NCI-H345 treated with DMSO at 0.1 percent for 48 hours (cell line): ENCODE data around the gene SPATA31D1.
"Not testable (repeated sequence)": the region's sequence is repeated elsewhere in the genome, so short reads cannot be mapped to it uniquely, and the experiment has no call there.

Experiments
- DNase-seq: peaks from one replicate; lab custom pipeline; 2025; ENCODE audit not compliant: unreplicated experiment; lab: John Stamatoyannopoulos, UW

Gene SPATA31D1

DNA sequence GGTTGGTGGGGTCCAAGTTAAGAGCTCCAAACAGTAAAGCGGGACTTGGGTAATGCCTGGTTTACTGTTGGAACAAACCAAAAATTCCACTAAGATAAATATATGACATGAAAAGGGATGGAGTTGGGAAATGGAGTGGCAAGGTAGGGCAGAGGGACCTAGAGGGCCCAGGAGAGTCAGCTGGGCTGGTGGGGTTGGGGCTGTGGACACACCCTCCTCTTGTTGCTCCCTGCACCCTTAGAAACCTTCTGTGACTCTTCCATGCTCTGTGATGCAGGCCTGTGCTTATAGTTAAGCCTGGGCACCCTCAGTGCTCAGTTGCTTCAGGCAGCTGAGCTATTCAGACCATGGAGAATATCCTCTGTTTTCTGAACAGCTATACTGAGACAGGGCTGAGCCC, at the start of gene SPATA31D1:
TSS of gene SPATA31D1 (plus strand) at position 301 of the 400 bp plus-strand sequence. CDS start at position 348, 47 bp downstream.
- not testable (repeated sequence) for DNase-seq

DNA sequence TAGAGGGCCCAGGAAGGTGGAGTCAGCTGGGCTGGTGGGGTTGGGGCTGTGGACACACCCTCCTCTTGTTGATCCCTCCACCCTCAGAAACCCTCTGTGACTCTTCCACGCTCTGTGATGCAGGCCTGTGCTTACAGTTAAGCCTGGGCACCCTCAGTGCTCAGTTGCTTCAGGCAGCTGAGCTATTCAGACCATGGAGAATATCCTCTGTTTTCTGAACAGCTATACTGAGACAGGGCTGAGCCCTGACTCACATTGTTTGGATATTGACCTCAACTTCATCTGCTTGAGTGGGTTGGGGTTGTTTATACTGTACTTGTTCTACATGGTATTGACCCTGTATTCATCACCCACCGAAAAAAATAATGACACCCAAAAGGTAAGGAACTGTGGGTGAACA, 45.2 kb upstream of the SPATA31D1 start, which contains the start of gene SPATA31D3:
TSS of gene SPATA31D3 (plus strand) at position 108 of the 400 bp plus-strand sequence. CDS start at position 194, 86 bp downstream.
- not testable (repeated sequence) for DNase-seq

DNA sequence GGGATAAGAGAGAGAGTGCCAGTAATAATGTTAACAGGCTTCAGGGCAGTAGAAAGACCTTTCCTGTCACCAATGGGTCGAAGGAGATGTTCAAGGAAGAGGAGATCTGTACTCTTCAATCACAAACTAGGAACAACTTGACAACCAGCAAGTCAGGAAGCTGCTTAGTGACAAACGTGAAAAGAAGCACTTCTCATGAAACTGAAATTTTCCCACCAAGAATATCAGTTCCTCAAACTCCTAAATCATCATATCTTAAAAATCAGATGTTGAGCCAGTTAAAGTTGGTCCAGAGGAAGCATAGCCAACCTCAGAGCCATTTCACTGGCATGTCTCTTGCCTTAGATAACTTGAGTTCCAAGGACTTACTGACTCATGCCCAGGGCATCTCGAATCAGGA, 39.9 kb upstream of the SPATA31D1 start:
- DNase-seq, result not testable (repeated sequence)

DNA sequence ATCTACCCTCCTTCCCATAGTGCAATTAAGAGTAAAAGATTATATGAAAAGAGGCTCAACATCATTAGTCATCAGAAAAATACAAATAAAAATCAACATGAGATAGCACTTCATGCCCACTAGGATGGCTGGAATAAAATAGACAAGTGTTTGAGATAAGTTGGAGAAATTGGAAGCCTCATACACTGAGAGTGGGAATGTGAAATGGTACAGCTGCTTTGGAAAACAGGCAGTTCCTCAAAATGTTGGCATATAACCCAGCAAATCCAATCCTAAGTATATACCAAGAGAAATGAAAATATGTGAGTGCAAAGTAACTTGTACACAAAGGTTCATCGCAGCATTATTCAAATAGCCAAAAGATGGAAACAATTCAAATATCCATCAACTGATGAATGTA, 35.5 kb upstream of the SPATA31D1 start:
- no peak for DNase-seq

DNA sequence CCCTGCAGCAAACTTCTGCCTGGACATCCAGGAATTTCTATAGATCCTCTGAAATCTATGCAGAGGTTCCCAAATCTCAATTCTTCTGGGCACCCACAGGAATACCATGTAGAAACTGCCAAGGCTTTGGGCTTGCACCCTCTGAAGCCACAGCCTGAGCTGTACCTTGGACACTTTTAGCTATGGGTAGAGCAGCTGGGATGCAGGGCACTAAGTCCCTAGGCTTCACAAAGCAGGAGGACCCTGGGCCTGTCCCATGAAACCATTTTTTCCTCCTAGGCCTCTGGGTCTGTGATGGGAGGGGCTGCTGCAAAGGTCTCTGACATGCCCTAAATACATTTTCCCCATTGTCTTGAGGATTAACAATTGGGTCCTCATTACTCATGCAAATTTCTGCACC, 32.9 kb upstream of the SPATA31D1 start:
- no peak for DNase-seq

DNA sequence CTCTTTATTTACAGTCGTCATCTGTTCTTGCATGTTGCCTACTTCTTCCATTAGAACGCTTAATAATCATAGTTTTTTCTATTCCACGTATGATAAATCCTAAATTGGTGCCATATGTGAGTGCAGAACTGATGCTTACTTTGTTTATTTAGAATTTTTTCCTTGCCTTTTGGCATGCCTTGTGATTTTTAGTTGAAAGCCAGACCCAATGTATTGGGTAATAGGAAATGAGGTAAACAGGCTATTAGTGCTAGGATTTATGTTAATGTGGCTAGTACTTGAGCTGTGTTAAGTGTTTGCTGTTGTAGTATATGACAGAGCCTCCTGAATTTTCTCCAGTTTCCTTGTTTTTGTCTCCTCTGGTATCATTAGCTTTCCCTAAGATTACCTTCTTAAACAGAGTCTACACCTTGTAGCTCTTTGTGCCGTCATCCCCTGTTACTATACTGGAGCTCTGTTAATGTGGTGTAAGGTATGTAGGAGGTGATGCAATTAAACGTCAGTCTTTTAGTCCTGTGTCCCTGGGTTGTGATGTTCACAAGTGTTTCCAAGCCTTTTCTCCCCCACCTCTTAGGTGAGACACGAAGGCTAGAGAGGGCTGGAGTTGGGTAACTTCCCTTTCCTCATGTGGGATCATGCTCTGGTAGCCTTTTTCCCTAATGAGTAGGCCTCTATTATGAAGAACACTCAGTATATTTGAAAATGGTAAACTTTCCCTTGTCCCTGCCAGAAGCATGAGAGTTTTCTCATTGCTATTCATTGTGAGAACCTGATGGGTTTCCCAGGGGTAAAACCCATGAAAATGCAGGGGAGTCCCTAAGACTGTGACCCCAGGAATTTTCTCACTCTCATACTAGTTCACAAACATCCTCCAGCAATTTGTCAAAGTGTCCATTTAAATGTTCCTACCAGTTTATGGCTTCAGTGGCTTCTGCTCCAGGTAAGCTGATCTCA, 24.1 kb upstream of the SPATA31D1 start:
- DNase-seq, result no peak

DNA sequence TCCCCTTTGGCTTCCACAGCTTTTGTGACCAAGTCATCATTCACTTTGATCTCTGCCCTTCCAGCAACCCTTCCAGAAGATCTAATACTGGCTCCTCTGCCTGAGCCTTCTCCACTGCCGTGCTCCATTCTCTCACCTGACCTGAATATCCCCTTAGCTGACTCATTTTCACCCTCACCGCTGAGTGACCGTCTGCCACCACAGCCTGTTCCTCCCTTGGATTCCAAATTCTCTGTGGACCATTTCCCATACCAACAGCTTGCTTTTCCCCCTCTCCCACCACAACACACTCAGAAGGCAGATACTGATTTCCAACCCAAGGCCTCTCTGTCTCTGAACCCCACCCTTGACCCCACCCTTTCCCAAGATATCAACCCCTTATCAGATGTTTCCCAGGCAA, 20.5 kb upstream of the SPATA31D1 start:
- DNase-seq, result no peak

DNA sequence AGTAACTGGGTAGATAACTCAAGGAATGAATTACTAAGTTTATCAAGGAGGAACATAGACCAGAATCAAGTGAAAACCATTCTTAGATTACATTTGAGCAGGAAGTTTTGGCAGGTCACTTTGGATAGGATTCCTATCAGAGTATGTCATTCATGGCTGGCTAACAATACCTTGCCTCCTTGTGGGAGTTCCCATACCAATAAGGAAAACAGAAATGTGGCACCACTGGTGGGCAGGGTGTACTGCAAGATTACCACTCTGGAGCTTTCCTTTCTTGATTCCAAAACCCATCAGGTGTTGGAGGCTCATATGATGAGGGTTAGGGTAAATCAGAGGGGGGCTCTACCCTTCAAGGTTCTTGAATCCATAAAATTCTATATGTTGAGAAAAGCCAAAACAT, 18.6 kb upstream of the SPATA31D1 start:
- DNase-seq, result no peak

DNA sequence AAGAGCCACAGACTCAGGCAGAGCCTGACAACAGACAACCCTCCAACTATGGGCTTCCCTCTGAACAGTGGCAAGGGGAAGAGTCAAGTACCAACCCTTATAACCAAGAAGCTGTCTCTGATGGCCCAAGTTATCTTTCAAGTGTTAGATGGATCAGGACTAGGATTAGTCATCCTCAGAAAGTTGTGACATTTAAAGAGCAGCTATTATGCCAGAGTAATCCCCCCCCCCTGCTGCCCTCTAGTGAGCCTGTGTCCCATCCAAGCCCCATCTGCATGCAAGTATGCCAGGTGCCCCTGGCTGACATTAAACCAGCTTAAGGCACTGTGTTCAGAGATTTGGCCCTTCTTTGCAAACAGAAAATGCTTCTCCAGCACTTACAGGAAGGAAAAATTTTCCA, 16.8 kb upstream of the SPATA31D1 start:
- no peak for DNase-seq

DNA sequence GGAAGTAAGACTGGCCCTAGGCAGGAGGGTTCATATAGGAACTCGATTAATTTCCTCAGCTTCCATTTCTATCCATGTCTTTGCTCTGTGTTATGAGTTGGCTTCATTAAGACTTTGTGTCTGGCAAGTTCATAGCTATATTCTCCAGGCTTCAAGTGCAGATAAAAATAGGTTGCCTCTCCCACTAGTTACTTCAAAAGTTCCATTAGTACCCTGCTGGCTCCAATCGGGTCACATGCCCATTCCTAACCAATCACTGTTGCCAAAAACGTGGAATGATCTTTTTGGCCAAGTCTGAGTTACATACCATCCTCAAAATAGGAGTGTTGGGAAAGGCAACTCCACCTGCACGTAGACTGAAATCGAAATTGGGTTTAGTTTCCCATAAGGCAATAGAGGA, 13.8 kb upstream of the SPATA31D1 start:
- DNase-seq, result no peak

DNA sequence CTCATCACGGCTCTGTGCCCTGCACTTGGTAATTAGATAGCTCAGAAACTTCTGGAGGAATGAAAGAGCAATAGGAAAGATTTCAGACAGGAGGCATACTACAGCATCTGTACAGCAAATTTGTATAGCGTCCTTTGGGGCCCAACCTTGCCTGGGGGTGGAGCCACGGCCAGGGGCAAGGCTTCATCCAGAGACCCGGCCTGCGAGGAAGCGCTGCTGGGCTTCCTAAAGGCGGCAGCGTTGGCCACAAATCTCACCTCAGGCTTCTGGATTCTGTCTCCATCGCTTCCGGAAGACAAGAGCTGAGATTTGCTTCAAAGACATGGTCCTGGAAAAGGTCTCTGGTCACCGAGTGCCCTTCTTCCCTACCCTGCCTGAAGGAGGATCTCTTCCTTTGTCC, 12.2 kb upstream of the SPATA31D1 start:
- DNase-seq, result no peak

DNA sequence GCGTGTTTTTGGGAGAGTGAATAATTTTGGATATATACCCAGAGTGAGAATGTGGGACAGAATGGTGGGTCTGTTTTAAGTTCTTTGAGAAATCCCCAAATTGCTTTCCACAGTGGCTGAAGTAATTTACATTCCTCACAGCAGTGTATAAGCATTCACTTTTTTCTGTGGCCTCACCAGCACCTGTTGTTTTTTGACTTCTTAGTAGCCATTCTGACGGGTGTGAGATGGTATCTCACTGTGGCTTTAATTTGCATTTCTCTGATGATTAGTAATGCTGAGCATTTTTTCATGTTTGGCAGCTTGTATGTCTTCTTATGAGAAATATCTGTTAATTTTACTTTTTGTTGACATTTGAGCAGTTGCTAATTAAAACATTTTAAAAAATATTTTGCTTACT, 9.4 kb upstream of the SPATA31D1 start:
- no peak for DNase-seq

DNA sequence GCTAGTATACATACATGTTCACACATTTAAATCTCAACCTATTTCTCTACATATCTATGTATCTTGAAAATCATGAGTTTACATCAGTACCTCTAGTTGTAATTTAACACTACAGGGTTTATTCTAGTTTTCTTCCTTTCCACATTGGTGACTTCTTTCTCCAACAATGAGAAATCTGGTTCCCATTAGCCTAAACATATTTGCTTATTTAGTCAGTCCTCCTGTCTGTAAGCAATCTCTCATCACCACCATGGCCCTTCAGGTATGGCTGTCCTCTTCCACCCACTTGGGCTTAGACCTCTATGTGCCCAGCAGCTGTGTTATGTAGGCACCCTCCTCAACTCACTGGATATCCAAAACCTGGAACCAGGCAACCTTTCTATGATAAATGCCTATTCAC, 8.0 kb upstream of the SPATA31D1 start:
- DNase-seq, result no peak

DNA sequence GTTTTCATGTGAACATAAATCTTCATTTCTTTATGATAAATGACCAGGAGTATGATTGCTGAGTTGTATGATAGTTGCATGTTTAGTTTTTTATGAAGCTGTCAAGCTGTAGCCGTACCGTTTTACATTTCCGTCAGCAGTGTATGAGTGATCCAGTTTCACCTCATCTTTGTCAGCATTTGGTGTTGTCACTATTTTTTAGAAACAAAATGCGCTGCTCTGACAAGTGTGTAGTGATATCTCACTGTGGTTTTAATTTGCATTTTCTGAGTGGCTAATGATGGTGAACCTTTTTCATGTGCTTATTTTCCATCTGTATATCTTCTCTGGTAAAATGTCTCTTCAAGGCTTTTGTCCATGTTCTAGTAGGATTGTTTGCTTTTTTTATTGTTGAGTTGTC, 6.7 kb upstream of the SPATA31D1 start:
- DNase-seq, result no peak

DNA sequence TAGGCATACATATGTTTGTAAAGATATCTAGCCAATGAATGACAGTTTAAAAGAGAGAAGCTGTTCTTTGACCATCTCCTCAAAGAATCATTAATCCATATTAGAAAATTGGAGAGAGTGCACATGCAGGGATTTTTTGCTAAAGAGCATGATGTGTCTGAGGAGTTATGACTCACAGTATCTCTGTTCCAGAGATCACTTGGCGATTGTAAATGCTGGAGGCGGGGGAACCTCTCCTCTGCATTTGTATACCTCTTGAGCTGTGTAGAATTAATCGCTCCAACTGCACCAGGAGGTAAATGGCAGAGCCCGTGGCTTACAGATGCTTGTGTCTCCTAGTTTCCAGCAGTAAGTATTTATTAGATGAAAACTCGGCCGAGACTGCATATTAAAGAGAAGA, 3.6 kb upstream of the SPATA31D1 start:
- no peak for DNase-seq

DNA sequence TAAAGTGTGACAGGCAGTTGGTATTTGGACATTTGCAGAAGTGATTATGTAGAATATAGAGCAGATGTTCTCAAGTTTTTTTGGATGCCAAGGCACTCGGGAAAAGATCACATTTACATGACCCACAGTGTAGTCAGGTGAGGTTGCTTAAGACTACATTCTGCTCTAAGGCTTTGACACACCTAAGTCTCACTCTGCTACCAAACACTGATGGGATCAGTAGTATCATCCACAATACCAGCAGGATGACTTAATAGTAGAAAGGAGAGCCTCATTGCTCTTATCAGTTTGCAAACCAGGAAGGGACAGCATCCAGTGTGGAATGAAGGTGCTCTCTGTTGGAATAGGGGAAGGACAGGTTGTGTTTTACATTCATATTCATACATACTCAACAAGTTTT, 2.5 kb upstream of the SPATA31D1 start:
- DNase-seq, result no peak

DNA sequence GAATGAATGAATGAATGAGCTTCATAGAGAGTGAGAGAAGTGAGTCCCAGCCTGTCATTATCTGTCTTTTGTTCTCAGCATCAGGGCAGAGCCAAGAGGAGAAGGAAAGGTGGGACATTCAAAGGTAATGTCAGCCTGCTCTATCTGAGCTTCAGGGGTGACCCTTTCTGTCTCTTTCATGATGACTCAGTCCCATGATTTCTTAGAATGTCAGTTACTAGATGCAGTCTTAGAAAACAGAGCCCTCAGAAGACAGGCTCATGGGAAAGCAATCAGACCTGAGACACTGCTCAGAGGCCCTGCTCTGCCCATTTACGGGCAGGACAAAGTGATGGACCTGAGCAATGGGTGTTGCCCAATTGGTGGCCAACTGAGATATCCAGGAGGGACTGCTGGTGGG, 1.1 kb downstream of the SPATA31D1 start:
- no peak for DNase-seq

DNA sequence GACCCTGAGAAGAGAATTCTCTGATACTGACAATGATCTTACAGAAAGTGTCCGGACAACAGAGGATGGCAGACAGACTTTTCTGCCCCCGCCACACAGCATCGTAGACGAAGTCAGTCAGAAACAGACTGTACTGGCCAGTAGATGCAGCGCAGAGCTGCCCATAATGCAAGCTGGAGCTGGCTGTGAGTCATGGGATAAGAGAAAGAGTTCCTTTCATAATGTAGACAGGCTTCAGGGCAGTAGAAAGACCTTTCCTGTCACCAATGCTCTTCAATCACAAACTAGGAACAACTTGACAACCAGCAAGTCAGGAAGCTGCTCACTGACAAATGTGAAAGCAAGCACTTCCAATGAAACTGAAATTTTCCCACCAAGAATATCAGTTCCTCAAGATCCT, 5.1 kb downstream of the SPATA31D1 start:
- no peak for DNase-seq

DNA sequence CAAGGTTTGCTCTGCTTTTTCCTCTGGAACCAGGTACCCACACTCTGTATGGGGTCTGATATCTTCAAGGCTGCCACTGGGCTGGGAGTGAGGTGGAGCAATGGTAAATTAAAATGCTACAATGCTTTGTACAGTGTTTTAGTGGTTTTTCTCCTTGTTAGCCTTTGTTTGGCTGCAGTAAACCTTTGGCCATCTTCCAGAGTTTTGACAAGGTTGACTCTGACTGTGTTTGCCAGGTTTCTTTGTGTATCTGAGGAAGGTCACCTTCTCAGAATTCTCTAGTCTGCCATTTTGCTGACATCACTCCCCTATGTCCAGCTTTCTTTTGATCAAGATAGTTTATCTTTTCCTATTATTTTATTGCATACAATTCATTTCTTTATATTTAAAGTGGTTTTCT, 11.2 kb downstream of the SPATA31D1 start:
- DNase-seq, result no peak

DNA sequence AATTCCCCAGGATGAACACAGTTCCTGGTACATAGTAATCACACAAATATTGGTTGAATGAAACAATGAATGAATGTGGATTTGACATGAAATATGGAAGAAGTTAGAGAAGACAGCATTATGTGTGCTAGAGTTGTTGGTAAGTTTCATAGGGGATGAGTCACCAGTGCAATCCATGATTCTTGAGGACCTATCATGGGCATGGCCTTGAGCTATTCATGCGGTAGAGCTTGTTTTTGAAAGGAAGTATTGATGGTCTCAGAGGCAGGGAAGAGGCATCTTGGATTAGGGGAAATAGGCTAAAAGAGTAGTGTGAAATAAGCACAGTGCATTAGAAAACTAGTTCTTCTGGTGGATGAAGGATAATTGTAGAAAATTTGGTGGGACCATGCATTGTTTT, 22.1 kb downstream of the SPATA31D1 start:
- no peak for DNase-seq

DNA sequence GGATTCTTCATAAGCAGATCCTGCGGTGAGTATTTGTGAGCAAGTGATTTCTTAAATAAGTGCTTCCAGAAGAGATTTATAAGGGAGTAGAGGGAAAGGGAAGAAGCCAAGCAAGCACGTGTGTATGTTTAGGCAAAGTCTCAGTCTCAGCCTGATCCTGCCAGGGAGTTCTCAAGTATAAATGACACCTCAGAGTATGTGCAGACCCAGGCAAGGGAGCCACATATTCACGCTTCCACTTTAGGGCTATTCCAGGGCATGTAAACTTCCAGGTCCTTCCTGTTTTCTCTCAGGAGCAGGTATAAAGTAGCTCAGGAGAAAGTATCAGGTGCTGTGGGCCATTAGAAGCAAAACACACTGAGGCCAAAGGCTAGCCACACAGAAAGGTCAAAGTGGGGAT, 22.6 kb downstream of the SPATA31D1 start:
- DNase-seq, result no peak

DNA sequence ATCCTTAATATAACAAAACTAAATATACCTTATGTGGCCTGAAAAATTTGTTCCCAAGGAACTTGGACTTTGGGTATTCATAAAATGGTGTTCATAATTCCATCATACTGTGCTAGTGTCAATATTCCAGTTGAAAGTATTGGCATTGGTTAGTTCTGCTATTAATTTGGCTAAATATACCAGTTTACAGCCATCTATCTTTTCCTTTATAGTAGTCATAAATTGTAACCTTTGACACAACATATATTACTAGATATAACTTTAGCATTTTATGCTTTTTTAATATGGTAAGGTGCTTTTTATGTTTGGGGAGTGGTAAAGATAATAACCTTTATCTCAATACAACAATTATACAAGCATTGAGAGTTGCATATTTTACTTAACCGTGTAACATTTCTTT, 23.7 kb downstream of the SPATA31D1 start:
- DNase-seq, result no peak

DNA sequence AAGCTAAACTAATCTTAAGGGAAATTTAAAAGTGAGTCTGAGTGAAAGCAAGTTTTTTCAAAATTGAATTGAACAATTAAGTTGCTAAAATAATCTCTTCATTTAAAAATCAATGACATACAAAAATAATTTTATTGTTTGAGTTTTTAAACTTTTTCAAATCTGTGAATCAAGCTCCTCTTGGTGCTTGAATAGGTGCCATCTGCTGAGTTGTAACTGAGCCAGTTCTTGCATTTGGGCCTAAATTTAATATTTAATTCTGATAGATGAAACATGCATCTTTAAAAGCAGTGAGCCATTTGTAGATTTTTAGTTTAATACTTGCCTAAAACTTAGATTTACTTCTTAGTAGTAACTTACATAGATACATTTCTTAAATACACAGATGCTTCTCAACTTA, 31.8 kb downstream of the SPATA31D1 start:
- DNase-seq, result no peak
